Suprapubic skin (tissue), 4 donors: ENCODE measurements around the gene RASSF8. TPM values are rescaled to one million over a fixed set of nuclear protein-coding genes. Genes with fewer than 3 reads are reported as not detected.

ENCODE experiments used
- DNase-seq, 2 donors: peaks; one replicate each; pipeline ENCODE4 v3.0.0-alpha.2; 2019; ENCODE audit warnings: low spot score in 2 of 2
- H3K27ac ChIP-seq: fragments of 200-600 bp; sonication (generic); one replicate; pipeline ENCODE4 v1.5.1; 2019
- H3K27me3 ChIP-seq: fragments of 200-600 bp; sonication (generic); one replicate; pipeline ENCODE4 v1.5.1; 2019
- H3K36me3 ChIP-seq: fragments of 200-600 bp; sonication (generic); one replicate; pipeline ENCODE4 v1.5.1; 2019
- H3K4me1 ChIP-seq: fragments of 200-600 bp; sonication (generic); one replicate; pipeline ENCODE4 v1.5.1; 2019
- H3K4me3 ChIP-seq: fragments of 200-600 bp; sonication (generic); one replicate; pipeline ENCODE4 v1.5.1; 2019; ENCODE audit warnings: mild to moderate bottlenecking
- H3K9me3 ChIP-seq: fragments of 200-600 bp; sonication (generic); one replicate; pipeline ENCODE4 v1.5.1; 2019
- CTCF ChIP-seq, 2 donors: fragments of 200-600 bp in 1 of 2; fragments of 450-650 bp in 1 of 2; sonication (generic) in 1 of 2; IDR thresholded peaks; one replicate each; pipeline ENCODE4 v1.5.1; 2016 to 2019; ENCODE audit warnings: antibody characterized with exemption in 2 of 2, mild to moderate bottlenecking in 1 of 2, moderate library complexity in 1 of 2
- EP300 ChIP-seq: sonication (generic); formaldehyde crosslinking; IDR thresholded peaks from one replicate; pipeline ENCODE4 v1.6.1; 2017; ENCODE audit warnings: antibody characterized with exemption
- POLR2A ChIP-seq, 2 donors: fragments of 450-650 bp; IDR thresholded peaks; one replicate each; pipeline ENCODE4 v1.6.1; 2017; ENCODE audit warnings: antibody characterized with exemption in 2 of 2, mild to moderate bottlenecking in 2 of 2, moderate library complexity in 2 of 2
- POLR2AphosphoS5 ChIP-seq, 3 donors: sonication (generic); formaldehyde crosslinking; IDR thresholded peaks; one replicate each; pipeline ENCODE4 v1.6.1; 2017; ENCODE audit warnings: antibody characterized with exemption in 3 of 3
- WGBS: methylation state at CpG from one replicate; pipeline ENCODE4 v1.1.5; 2018; 5-methylcytosine and 5-hydroxymethylcytosine counted together
- total RNA-seq, 4 donors: library from RNA; depleted of rRNA; stranded (reverse); fragments of >200 nt; gene quantifications; one replicate each; pipeline ENCODE4 v1.1.0, GENCODE V29; 2016

RASSF8 gene
- total RNA-seq, 4 donors from 2014 or later: 5.4 to 14.2 (median 6.1) TPM

GRCh38 chr12:26100666-26101349, 142.3 kb downstream of the RASSF8 start:
- Histone ChIP-seq H3K27ac (no peak overlapping the region), H3K4me1 (peaks cover 11% of the 10 kb centered on the region), H3K4me3 (no peak overlapping the region), H3K27me3 (no peaks in the 10 kb centered on the region), H3K9me3 (no peaks in the 10 kb centered on the region), H3K36me3 (no peaks in the 10 kb centered on the region)
- 73% methylated on average over 8 of the region's 8 CpGs for WGBS
- no peak for DNase-seq
- TF ChIP-seq POLR2A (IDR thresholded peaks at IDR 0.05) (no peak), CTCF (IDR thresholded peaks at IDR 0.05) (no peak), POLR2AphosphoS5 (IDR thresholded peaks at IDR 0.05) (no peak), EP300 (no peak)

- whole genome bisulfite sequencing: 48% methylated on average over 3 of the region's 3 CpGs
- peaks cover 11% of the 10 kb centered on the region for H3K4me1 ChIP-seq
These were observed 142.9 kb downstream of the RASSF8 start for GRCh38 chr12:26101350-26101734.

GRCh38 chr12:26101763-26102162, 143.3 kb downstream of the RASSF8 start:
- WGBS: 73% methylated on average over 4 of the region's 4 CpGs
- Histone ChIP-seq H3K27me3 (no peaks in the 10 kb centered on the region), H3K36me3 (no peaks in the 10 kb centered on the region), H3K9me3 (no peaks in the 10 kb centered on the region), H3K4me3 (no peak overlapping the region), H3K27ac (no peak overlapping the region), H3K4me1 (peaks cover 11% of the 10 kb centered on the region)
- no peak for DNase-seq
- no peak for TF ChIP-seq POLR2A (IDR thresholded peaks at IDR 0.05)
- TF ChIP-seq CTCF (IDR thresholded peaks at IDR 0.05): no peak
- no peak for TF ChIP-seq POLR2AphosphoS5 (IDR thresholded peaks at IDR 0.05)
- no peak for TF ChIP-seq EP300

More at GRCh38 chr12:26101350-26101734, 142.9 kb downstream of the RASSF8 start:
- DNase-seq: no peak
- H3K27ac ChIP-seq: no peak overlapping the region
- TF ChIP-seq EP300: no peak
- TF ChIP-seq POLR2A (IDR thresholded peaks at IDR 0.05): no peak
- H3K27me3 ChIP-seq: no peaks in the 10 kb centered on the region
- H3K36me3 ChIP-seq: no peaks in the 10 kb centered on the region
- no peaks in the 10 kb centered on the region for H3K9me3 ChIP-seq
- no peak overlapping the region for H3K4me3 ChIP-seq

GRCh38 chr12:26102953-26103352, 144.5 kb downstream of the RASSF8 start:
- H3K4me1 ChIP-seq: peaks cover 11% of the 10 kb centered on the region
- H3K9me3 ChIP-seq: no peaks in the 10 kb centered on the region
- TF ChIP-seq CTCF (IDR thresholded peaks at IDR 0.05): no peak
- DNase-seq: no peak
- H3K27ac ChIP-seq: no peak overlapping the region
- 80% methylated on average over 5 of the region's 5 CpGs for WGBS
- H3K27me3 ChIP-seq: no peaks in the 10 kb centered on the region
- no peaks in the 10 kb centered on the region for H3K36me3 ChIP-seq
- no peak overlapping the region for H3K4me3 ChIP-seq

GRCh38 chr12:26106347-26106746, 147.9 kb downstream of the RASSF8 start:
- DNase-seq: no peak
- Histone ChIP-seq H3K4me1 (peaks cover 17% of the 10 kb centered on the region), H3K9me3 (no peaks in the 10 kb centered on the region), H3K4me3 (no peak overlapping the region), H3K27ac (no peak overlapping the region), H3K36me3 (no peaks in the 10 kb centered on the region), H3K27me3 (no peaks in the 10 kb centered on the region)
- WGBS: 63% methylated on average over 4 of the region's 4 CpGs
- no peak for TF ChIP-seq CTCF (IDR thresholded peaks at IDR 0.05)
- TF ChIP-seq EP300: no peak
- TF ChIP-seq POLR2A (IDR thresholded peaks at IDR 0.05): no peak
- TF ChIP-seq POLR2AphosphoS5 (IDR thresholded peaks at IDR 0.05): no peak

GRCh38 chr12:26108915-26109314, 150.4 kb downstream of the RASSF8 start:
- Histone ChIP-seq H3K27me3 (no peaks in the 10 kb centered on the region), H3K4me3 (no peak overlapping the region), H3K9me3 (no peaks in the 10 kb centered on the region), H3K36me3 (no peaks in the 10 kb centered on the region), H3K27ac (no peak overlapping the region), H3K4me1 (peaks cover 23% of the 10 kb centered on the region)
- DNase-seq: no peak
- TF ChIP-seq CTCF (IDR thresholded peaks at IDR 0.05): no peak
- TF ChIP-seq EP300: no peak
- TF ChIP-seq POLR2AphosphoS5 (IDR thresholded peaks at IDR 0.05): no peak
- no peak for TF ChIP-seq POLR2A (IDR thresholded peaks at IDR 0.05)
- 89% methylated on average over 2 of the region's 2 CpGs for WGBS
